Sigmoid colon (tissue), 7 donors: ENCODE results near the gene TSPAN9. TPM values are rescaled to one million over a fixed set of nuclear protein-coding genes. Genes with fewer than 3 reads are reported as not detected.

Experiments
- DNase-seq: peaks from one replicate; pipeline ENCODE4 v3.0.0-alpha.2; 2019
- H3K27ac ChIP-seq, 4 donors: fragments of 200-600 bp; sonication (generic); one replicate each; pipeline ENCODE4 v1.5.1; 2016 to 2019; ENCODE audit warnings: mild to moderate bottlenecking in 1 of 4
- H3K27me3 ChIP-seq, 3 donors: fragments of 200-600 bp; sonication (generic); one replicate each; pipeline ENCODE4 v1.5.1; 2019; ENCODE audit warnings: mild to moderate bottlenecking in 1 of 3
- H3K36me3 ChIP-seq, 4 donors: fragments of 200-600 bp; sonication (generic); one replicate each; pipeline ENCODE4 v1.5.1; 2016 to 2019
- H3K4me1 ChIP-seq, 4 donors: fragments of 200-600 bp; sonication (generic); one replicate each; pipeline ENCODE4 v1.5.1; 2017 to 2019
- H3K4me3 ChIP-seq, 4 donors: fragments of 200-600 bp; sonication (generic); one replicate each; pipeline ENCODE4 v1.5.1; 2017 to 2019; ENCODE audit warnings: mild to moderate bottlenecking in 2 of 4, moderate library complexity in 1 of 4
- H3K9me3 ChIP-seq, 4 donors: fragments of 200-600 bp in 3 of 4; sonication (generic) in 3 of 4; one replicate each; pipeline versions ENCODE4 v1.5.1 to v1.6.1; 2013 to 2019
- CTCF ChIP-seq, 4 experiments: fragments of 450-650 bp in 3 of 4; fragments of 200-600 bp in 1 of 4; IDR thresholded peaks; one replicate each; pipeline ENCODE4 v1.5.1; 2016 to 2019; ENCODE audit warnings: antibody characterized with exemption in 4 of 4, mild to moderate bottlenecking in 3 of 4, moderate library complexity in 2 of 4
- EP300 ChIP-seq, 4 donors: sonication (generic); formaldehyde crosslinking; IDR thresholded peaks; one replicate each; pipeline ENCODE4 v1.6.1; 2017; ENCODE audit warnings: antibody characterized with exemption in 4 of 4
- POLR2A ChIP-seq, 2 donors: fragments of 450-650 bp; IDR thresholded peaks; one replicate each; pipeline ENCODE4 v1.6.1; 2016; ENCODE audit warnings: antibody characterized with exemption in 2 of 2, mild to moderate bottlenecking in 2 of 2, moderate library complexity in 2 of 2
- POLR2AphosphoS5 ChIP-seq, 4 donors: sonication (generic); formaldehyde crosslinking; IDR thresholded peaks; one replicate each; pipeline ENCODE4 v1.6.1; 2017; ENCODE audit warnings: antibody characterized with exemption in 4 of 4
- WGBS, 2 donors: extraction: QIAGEN DNeasy Blood & Tissue Kit; methylation state at CpG; one replicate each; pipeline ENCODE4 v1.1.7; 2013; 5-methylcytosine and 5-hydroxymethylcytosine counted together
- intact Hi-C: fragments of 100-400 bp; cut with DNase I; formaldehyde crosslinking; loops from one replicate; pipeline ENCODE4 v1.15.1; 2023
- polyA plus RNA-seq, 3 donors: library from polyadenylated mRNA; stranded (reverse); fragments of 200-250 nt; gene quantifications; one replicate each; pipeline ENCODE4 v1.2.3, GENCODE V29; 2013
- total RNA-seq, 4 donors: library from RNA; depleted of rRNA; stranded (reverse); fragments of >200 nt; gene quantifications; one replicate each; pipeline ENCODE4 v1.1.0, GENCODE V29; 2016
- donor health status: healthy with polysubstance abuse.
- donor health status: Bipolar disorder and iron deficiency.
- donor health status: healthy.

Gene TSPAN9
- total and polyA plus RNA-seq, 7 donors = 0.92 to 28.0 (median 18.2) TPM

- Histone ChIP-seq H3K4me3 (peak overlapping the region; percentile 19 to 59 (median 51)), H3K36me3 (no peaks in the 10 kb centered on the region), H3K27me3 (peaks cover 0 to 16% (median 0%) of the 10 kb centered on the region in 3 donors), H3K27ac (peak overlapping the region in 2 of 4 donors; percentile 30 to 53), H3K9me3 (no peaks in the 10 kb centered on the region), H3K4me1 (peaks cover 0 to 36% (median 28%) of the 10 kb centered on the region in 4 donors)
- TF ChIP-seq POLR2AphosphoS5 (IDR thresholded peaks at IDR 0.05) (no peak), EP300 (IDR thresholded peaks at IDR 0.05) (no peak), CTCF (IDR thresholded peaks at IDR 0.05) (no peak), POLR2A (IDR thresholded peaks at IDR 0.05) (no peak)
- intact Hi-C loops = loop anchor here (5.0 kb wide), 1 partner anchor 77 kb away; no protein-coding TSS in a partner anchor
- WGBS, 2 donors = 1% methylated on average over 49 of the region's 49 CpGs
- no peak for DNase-seq
These were observed 122.9 kb downstream of the TSPAN9 start for GRCh38 chr12:3200032-3200617.

- intact Hi-C loops = loop anchor here (5.0 kb wide), 1 partner anchor 76 kb away; no protein-coding TSS in a partner anchor
- TF ChIP-seq POLR2A (IDR thresholded peaks at IDR 0.05) = no peak
- no peak for TF ChIP-seq CTCF (IDR thresholded peaks at IDR 0.05)
- no peak for TF ChIP-seq POLR2AphosphoS5 (IDR thresholded peaks at IDR 0.05)
- TF ChIP-seq EP300 (IDR thresholded peaks at IDR 0.05) = no peak
- DNase-seq = no peak
- peaks cover 0 to 16% (median 0%) of the 10 kb centered on the region in 3 donors for H3K27me3 ChIP-seq
- peak overlapping the region in 2 of 4 donors; percentile 30 to 53 for H3K27ac ChIP-seq
- H3K4me3 ChIP-seq = peak overlapping the region; percentile 19 to 59 (median 51)
- no peaks in the 10 kb centered on the region for H3K9me3 ChIP-seq
- WGBS, 2 donors = 4 to 5% methylated on average over 41 of the region's 41 CpGs
- H3K4me1 ChIP-seq = peaks cover 0 to 42% (median 28%) of the 10 kb centered on the region in 4 donors
- no peaks in the 10 kb centered on the region for H3K36me3 ChIP-seq
These were observed 123.6 kb downstream of the TSPAN9 start for GRCh38 chr12:3200814-3201233.

GRCh38 chr12:3201339-3202051, 124.3 kb downstream of the TSPAN9 start:
- TF ChIP-seq EP300 (IDR thresholded peaks at IDR 0.05) (no peak), POLR2AphosphoS5 (IDR thresholded peaks at IDR 0.05) (no peak), CTCF (IDR thresholded peaks at IDR 0.05) (no peak), POLR2A (IDR thresholded peaks at IDR 0.05) (no peak)
- peaks cover 0 to 46% (median 30%) of the 10 kb centered on the region in 4 donors for H3K4me1 ChIP-seq
- H3K4me3 ChIP-seq = no peak overlapping the region
- peaks cover 0 to 16% (median 0%) of the 10 kb centered on the region in 3 donors for H3K27me3 ChIP-seq
- H3K9me3 ChIP-seq = no peaks in the 10 kb centered on the region
- WGBS, 2 donors = 64 to 74% methylated on average over 10 of the region's 10 CpGs
- no peak overlapping the region for H3K27ac ChIP-seq
- H3K36me3 ChIP-seq = no peaks in the 10 kb centered on the region
- intact Hi-C loops = loop anchor here (2.0 to 5.0 kb wide), 3 partner anchors 67 to 127 kb away; no protein-coding TSS in a partner anchor
- DNase-seq = no peak

GRCh38 chr12:3202096-3202495, 124.9 kb downstream of the TSPAN9 start:
- no peak overlapping the region for H3K27ac ChIP-seq
- TF ChIP-seq EP300 (IDR thresholded peaks at IDR 0.05) = no peak
- intact Hi-C loops = loop anchor here (2.0 to 5.0 kb wide), 3 partner anchors 67 to 127 kb away; no protein-coding TSS in a partner anchor
- no peaks in the 10 kb centered on the region for H3K9me3 ChIP-seq
- H3K4me3 ChIP-seq = no peak overlapping the region
- no peaks in the 10 kb centered on the region for H3K36me3 ChIP-seq
- WGBS, 2 donors = 79% methylated on average over 11 of the region's 11 CpGs
- peaks cover 0 to 46% (median 30%) of the 10 kb centered on the region in 4 donors for H3K4me1 ChIP-seq
- no peak for DNase-seq
- H3K27me3 ChIP-seq = peaks cover 0 to 16% (median 0%) of the 10 kb centered on the region in 3 donors
